H1 (cell line): ENCODE results near the gene IGFBP3. TPM values are rescaled to one million over a fixed set of nuclear protein-coding genes. Genes with fewer than 3 reads are reported as not detected.
"Not testable (repeated sequence)": the region's sequence is repeated elsewhere in the genome, so short reads cannot be mapped to it uniquely, and the experiment has no call there.

Experiments used
- CTCF ChIA-PET: fragments of 300-600 bp; sonication (Branson Sonifier 250); formaldehyde crosslinking; loops from one replicate; lab custom pipeline; 2021; ENCODE audit not compliant: partially characterized antibody; lab: Charles Lee
- POLR2A ChIA-PET: fragments of 300-600 bp; sonication (Branson Sonifier 250); formaldehyde crosslinking; loops from one replicate; lab custom pipeline; 2021; ENCODE audit warnings: inconsistent platforms; ENCODE audit not compliant: partially characterized antibody; lab: Charles Lee
- DNase-seq, 2 experiments: peaks; one replicate each; pipeline versions ENCODE4 v3.0.0 to v3.0.0-alpha.2; 2010 to 2022; ENCODE audit warnings: low spot score in 2 of 2, low read depth in 1 of 2, mixed read lengths in 1 of 2
- FAIRE-seq: peaks from 2 replicates; lab custom pipeline; 2011; peaks lifted over from hg19 to GRCh38; lab: Jason Lieb, UNC
- H2AFZ ChIP-seq: 2 replicates; pipeline ENCODE4 v1.8.1; 2012; ENCODE audit warnings: low read length, inconsistent platforms
- H2AK5ac ChIP-seq: 2 replicates; pipeline ENCODE4 v1.6.1; 2013; ENCODE audit warnings: low read depth, low read length
- H2BK120ac ChIP-seq: replicated peaks from 2 replicates; pipeline ENCODE3; 2013; ENCODE audit warnings: low read depth, low read length, inconsistent platforms
- H2BK12ac ChIP-seq: 2 replicates; pipeline ENCODE4 v1.6.1; 2013; ENCODE audit warnings: low read depth, low read length
- H2BK15ac ChIP-seq: 2 replicates; pipeline ENCODE4 v1.6.1; 2013; ENCODE audit warnings: low read length
- H2BK20ac ChIP-seq: 2 replicates; pipeline ENCODE4 v1.6.1; 2013; ENCODE audit warnings: low read length
- H2BK5ac ChIP-seq: 2 replicates; pipeline ENCODE4 v1.6.1; 2013; ENCODE audit warnings: low read depth, low read length
- H3K14ac ChIP-seq: 2 replicates; pipeline ENCODE4 v1.6.1; 2013; ENCODE audit warnings: inconsistent platforms; ENCODE audit not compliant: insufficient read length
- H3K18ac ChIP-seq: 2 replicates; pipeline ENCODE4 v1.6.1; 2013; ENCODE audit warnings: low read length; ENCODE audit errors: extremely low read depth
- H3K23ac ChIP-seq: 2 replicates; pipeline ENCODE4 v1.6.1; 2013; ENCODE audit warnings: inconsistent platforms; ENCODE audit not compliant: insufficient read length
- H3K23me2 ChIP-seq: 2 replicates; pipeline ENCODE4 v1.6.1; 2013; ENCODE audit warnings: low read depth, low read length
- H3K27ac ChIP-seq: 2 replicates; pipeline ENCODE4 v1.6.1; 2011; ENCODE audit warnings: low read depth, low read length, inconsistent platforms
- H3K27me3 ChIP-seq, 4 experiments: replicated peaks in 1 of 4; 1 replicate in 1 of 4; 2 replicates in 3 of 4; pipeline versions ENCODE4 v1.6.1 to v1.8.1; 2011 to 2013; ENCODE audit warnings: low read length in 3 of 4, mild to moderate bottlenecking in 3 of 4, inconsistent platforms in 2 of 4, mixed read lengths in 2 of 4, moderate library complexity in 1 of 4; ENCODE audit not compliant: control insufficient read depth in 3 of 4, insufficient read depth in 3 of 4; ENCODE audit errors: extremely low read depth in 1 of 4
- H3K36me3 ChIP-seq, 4 experiments: 2 replicates each; pipeline versions ENCODE4 v1.6.1 to v1.8.1; 2011 to 2013; ENCODE audit warnings: mild to moderate bottlenecking in 4 of 4, low read length in 3 of 4, moderate library complexity in 2 of 4, control low read depth in 1 of 4, inconsistent platforms in 1 of 4; ENCODE audit not compliant: insufficient read depth in 4 of 4, control insufficient read depth in 2 of 4
- H3K4ac ChIP-seq: replicated peaks from 2 replicates; pipeline ENCODE3; 2013; ENCODE audit warnings: low read length, low read depth, mixed read lengths, inconsistent platforms; ENCODE audit not compliant: insufficient read length
- H3K4me1 ChIP-seq, 4 experiments: replicated peaks in 1 of 4; 1 replicate in 1 of 4; 2 replicates in 3 of 4; pipeline versions ENCODE4 v1.6.1 to v1.8.1; 2011 to 2013; ENCODE audit warnings: low read length in 3 of 4, inconsistent platforms in 2 of 4, mixed read lengths in 1 of 4; ENCODE audit not compliant: insufficient read depth in 4 of 4, control insufficient read depth in 3 of 4
- H3K4me2 ChIP-seq, 2 experiments: 2 replicates each; pipeline versions ENCODE4 v1.6.1 to v1.8.1; 2011 to 2013; ENCODE audit warnings: low read depth in 2 of 2, low read length in 2 of 2, control low read depth in 1 of 2, inconsistent platforms in 1 of 2, mild to moderate bottlenecking in 1 of 2; ENCODE audit not compliant: insufficient read depth in 1 of 2
- H3K4me3 ChIP-seq, 4 experiments: fragments of 200-600, 300-600 bp in 1 of 4; sonication (generic), shearing (Covaris generic), sonication (Bioruptor Twin) in 1 of 4; 2 replicates each; pipeline versions ENCODE4 v1.5.1 to v1.8.1; 2011 to 2016; ENCODE audit warnings: low read length in 4 of 4, low read depth in 3 of 4, control low read depth in 2 of 4, inconsistent platforms in 2 of 4, mild to moderate bottlenecking in 2 of 4, mixed read lengths in 1 of 4, moderate library complexity in 1 of 4; ENCODE audit not compliant: insufficient read depth in 2 of 4; ENCODE audit errors: extremely low read depth in 1 of 4
- H3K56ac ChIP-seq: replicated peaks from 2 replicates; pipeline ENCODE3; 2013; ENCODE audit warnings: low read depth, mild to moderate bottlenecking, mixed read lengths, low read length, inconsistent platforms; ENCODE audit not compliant: insufficient read length
- H3K79me1 ChIP-seq: 2 replicates; pipeline ENCODE4 v1.6.1; 2013; ENCODE audit warnings: low read depth, low read length, control low read depth
- H3K79me2 ChIP-seq, 2 experiments: 2 replicates each; pipeline versions ENCODE4 v1.6.1 to v1.8.1; 2012 to 2013; ENCODE audit warnings: low read length in 2 of 2, mild to moderate bottlenecking in 2 of 2, inconsistent platforms in 1 of 2; ENCODE audit not compliant: insufficient read depth in 2 of 2, control insufficient read depth in 1 of 2
- H3K9ac ChIP-seq, 4 experiments: replicated peaks in 1 of 4; 1 replicate in 1 of 4; 2 replicates in 3 of 4; pipeline versions ENCODE4 v1.6.1 to v1.8.1; 2011 to 2013; ENCODE audit warnings: low read depth in 3 of 4, low read length in 3 of 4, control low read depth in 2 of 4, mild to moderate bottlenecking in 2 of 4, moderate library complexity in 2 of 4, inconsistent platforms in 1 of 4; ENCODE audit errors: extremely low read depth in 1 of 4
- H3K9me3 ChIP-seq, 2 experiments: 2 replicates each; pipeline versions ENCODE4 v1.6.1 to v1.8.1; 2012 to 2013; ENCODE audit warnings: mild to moderate bottlenecking in 2 of 2, moderate library complexity in 2 of 2, control low read depth in 1 of 2, inconsistent platforms in 1 of 2, low read depth in 1 of 2, low read length in 1 of 2, mixed read lengths in 1 of 2; ENCODE audit not compliant: insufficient read depth in 2 of 2
- H4K20me1 ChIP-seq, 2 experiments: replicated peaks in 1 of 2; 2 replicates each; pipeline versions ENCODE3 to v1.8.1; 2011 to 2013; ENCODE audit warnings: inconsistent platforms in 2 of 2, low read length in 2 of 2, mild to moderate bottlenecking in 1 of 2; ENCODE audit not compliant: insufficient read depth in 2 of 2, control insufficient read depth in 1 of 2
- H4K5ac ChIP-seq: 2 replicates; pipeline ENCODE4 v1.6.1; 2013; ENCODE audit warnings: low read length, low read depth, mixed read lengths, inconsistent platforms; ENCODE audit not compliant: insufficient read length
- H4K8ac ChIP-seq: 2 replicates; pipeline ENCODE4 v1.8.0; 2013; ENCODE audit warnings: mild to moderate bottlenecking, moderate library complexity, low read length, inconsistent platforms; ENCODE audit not compliant: insufficient read depth; ENCODE audit errors: extremely low read depth
- H4K91ac ChIP-seq: replicated peaks from 2 replicates; pipeline ENCODE3; 2013; ENCODE audit warnings: low read length, mixed read lengths, inconsistent platforms; ENCODE audit not compliant: insufficient read length
- whole genome bisulfite sequencing, 2 experiments: shearing (Covaris generic) in 1 of 2; methylation state at CpG; one replicate each; pipeline versions ENCODE4 v1.1.6 to v1.1.7; 2013 to 2015; ENCODE audit warnings: low lambda C conversion rate in 2 of 2, mixed read lengths in 2 of 2, inconsistent platforms in 1 of 2, low coverage in 1 of 2, missing lambda C conversion rate in 1 of 2; ENCODE audit not compliant: insufficient replicate concordance in 2 of 2, insufficient coverage in 1 of 2, insufficient read length in 1 of 2; ENCODE audit errors: extremely low coverage in 1 of 2, missing lambda C conversion rate in 1 of 2; 5-methylcytosine and 5-hydroxymethylcytosine counted together
- polyA plus RNA-seq, 7 experiments: library from polyadenylated mRNA; depleted of rRNA in 3 of 7; stranded (reverse) in 5 of 7; unstranded in 2 of 7; fragments of >200 nt in 5 of 7; fragments of 200-250 nt in 2 of 7; gene quantifications; 1 replicate in 5 of 7; 2 replicates in 1 of 7; 4 replicates in 1 of 7; pipeline versions ENCODE4 v1.2.1 to v1.2.3, GENCODE V29; 2011 to 2013; ENCODE audit warnings: missing spikeins in 2 of 7, mixed read lengths in 2 of 7
- total RNA-seq: library from RNA; stranded (reverse); fragmentation: NEBNext Ultra II Directional; extraction: Animal tissue kit (Norgen Biotek cat#: 25700); gene quantifications from 2 replicates; pipeline ENCODE4 v1.2.1, GENCODE V29; 2021

Gene IGFBP3
- total and polyA plus RNA-seq, 2 of the 8 experiments (the other 6 are each of a cell fraction or from before 2014, with no cell fraction given), result 5.5 to 12.1 TPM

DNA sequence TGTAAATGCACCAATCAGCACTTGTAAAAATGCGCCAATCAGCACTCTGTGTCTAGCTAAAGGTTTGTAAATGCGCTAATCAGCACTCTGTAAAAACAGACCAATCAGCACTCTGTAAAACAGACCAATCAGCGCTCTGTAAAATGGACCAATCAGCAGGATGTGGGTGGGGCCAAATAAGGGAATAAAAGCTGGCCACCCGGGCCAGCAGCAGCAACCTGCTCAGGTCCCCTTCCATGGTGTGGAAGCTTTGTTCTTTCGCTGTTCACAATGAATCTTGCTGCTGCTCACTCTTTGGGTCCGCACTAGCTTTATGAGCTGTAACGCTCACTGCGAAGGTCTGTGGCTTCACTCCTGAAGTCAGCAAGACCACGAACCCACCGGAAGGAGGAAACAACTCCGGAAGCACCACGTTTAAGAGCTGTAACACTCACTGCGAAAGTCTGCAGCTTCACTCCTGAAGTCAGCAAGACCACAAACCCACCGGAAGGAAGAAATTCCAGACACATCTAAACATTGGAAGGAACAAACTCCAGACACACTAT lies 19.2 kb upstream of the IGFBP3 start:
- H3K4ac ChIP-seq, H3K56ac ChIP-seq, H3K79me1 ChIP-seq, H3K4me1 ChIP-seq, H3K23me2 ChIP-seq, H3K27me3 ChIP-seq, H4K5ac ChIP-seq, H4K8ac ChIP-seq, POLR2A ChIA-PET, H3K36me3 ChIP-seq, FAIRE-seq, H3K14ac ChIP-seq, H2AFZ ChIP-seq, H3K23ac ChIP-seq, H2BK120ac ChIP-seq, H2BK15ac ChIP-seq, H3K79me2 ChIP-seq, DNase-seq, H3K9ac ChIP-seq, H4K20me1 ChIP-seq, H2BK20ac ChIP-seq, H3K4me3 ChIP-seq, H3K9me3 ChIP-seq, H2BK12ac ChIP-seq, H3K27ac ChIP-seq, H4K91ac ChIP-seq, H2AK5ac ChIP-seq, H3K4me2 ChIP-seq, H2BK5ac ChIP-seq, H3K18ac ChIP-seq: not testable (repeated sequence)
- CTCF ChIA-PET, result interaction anchor here (1.2 to 6.9 kb wide), 2 partner anchors 19 to 22 kb away, joined by 4 to 80 read pairs; partner anchors contain the start of gene IGFBP3
- WGBS, 2 experiments, result 92% methylated on average over 14 of the region's 14 CpGs; no CpG with 5 or more reads in 1 of the 2 experiments
